Trophoblast cell (in vitro differentiated cells and primary cell): ENCODE measurements around the gene DUSP1.
A peak's percentile ranks its signal among the peaks of the same experiment; 100 is the strongest.

Experiments used
- DNase-seq, 2 donors: peaks; one replicate each; pipeline ENCODE4 v3.0.0-alpha.2; 2016
- H2AFZ ChIP-seq: 2 replicates; pipeline ENCODE4 v1.6.1; 2013; ENCODE audit warnings: low read length, moderate library complexity, mild to moderate bottlenecking; ENCODE audit not compliant: insufficient read depth, poor library complexity
- H2AK5ac ChIP-seq: 2 replicates; pipeline ENCODE4 v1.6.1; 2013; ENCODE audit warnings: mild to moderate bottlenecking, low read length
- H2BK120ac ChIP-seq: 2 replicates; pipeline ENCODE4 v1.6.1; 2013; ENCODE audit warnings: low read length, mild to moderate bottlenecking, moderate library complexity; ENCODE audit not compliant: insufficient read depth, poor library complexity
- H2BK12ac ChIP-seq: 2 replicates; pipeline ENCODE4 v1.6.1; 2013; ENCODE audit warnings: mild to moderate bottlenecking, low read length, moderate library complexity
- H2BK5ac ChIP-seq: 2 replicates; pipeline ENCODE4 v1.6.1; 2013; ENCODE audit warnings: low read length, low read depth, moderate library complexity, mild to moderate bottlenecking; ENCODE audit not compliant: poor library complexity
- H3K14ac ChIP-seq: 2 replicates; pipeline ENCODE4 v1.6.1; 2013; ENCODE audit warnings: mild to moderate bottlenecking, low read length
- H3K18ac ChIP-seq: 2 replicates; pipeline ENCODE4 v1.6.1; 2013; ENCODE audit warnings: mild to moderate bottlenecking, low read length
- H3K23ac ChIP-seq: 2 replicates; pipeline ENCODE4 v1.6.1; 2013; ENCODE audit warnings: low read length
- H3K27ac ChIP-seq: 2 replicates; pipeline ENCODE4 v1.5.1; 2013; ENCODE audit warnings: low read depth, mild to moderate bottlenecking, inconsistent platforms, low read length, moderate library complexity
- H3K27me3 ChIP-seq: 2 replicates; pipeline ENCODE4 v1.6.1; 2013; ENCODE audit warnings: inconsistent platforms, mild to moderate bottlenecking, low read length, moderate library complexity; ENCODE audit not compliant: insufficient read depth
- H3K36me3 ChIP-seq, 2 experiments: 1 replicate in 1 of 2; 2 replicates in 1 of 2; pipeline ENCODE4 v1.6.1; 2013; ENCODE audit warnings: low read length in 2 of 2, mild to moderate bottlenecking in 2 of 2, moderate library complexity in 1 of 2; ENCODE audit not compliant: insufficient read depth in 2 of 2, control insufficient read depth in 1 of 2
- H3K4ac ChIP-seq: 2 replicates; pipeline ENCODE4 v1.6.1; 2013; ENCODE audit warnings: low read depth, mild to moderate bottlenecking, low read length, moderate library complexity
- H3K4me1 ChIP-seq, 2 experiments: 1 replicate in 1 of 2; 2 replicates in 1 of 2; pipeline ENCODE4 v1.6.1; 2013; ENCODE audit warnings: low read length in 2 of 2, mild to moderate bottlenecking in 2 of 2, moderate library complexity in 1 of 2; ENCODE audit not compliant: insufficient read depth in 2 of 2, control insufficient read depth in 1 of 2
- H3K4me2 ChIP-seq: 2 replicates; pipeline ENCODE4 v1.6.1; 2013; ENCODE audit warnings: inconsistent platforms, mild to moderate bottlenecking, low read length, moderate library complexity
- H3K4me3 ChIP-seq: 2 replicates; pipeline ENCODE4 v1.5.1; 2013; ENCODE audit warnings: mild to moderate bottlenecking, low read depth, low read length, inconsistent platforms
- H3K79me1 ChIP-seq: one replicate; pipeline ENCODE4 v1.6.1; 2013; ENCODE audit warnings: low read length
- H3K79me2 ChIP-seq: 2 replicates; pipeline ENCODE4 v1.6.1; 2013; ENCODE audit warnings: low read length, mild to moderate bottlenecking; ENCODE audit not compliant: control insufficient read depth, insufficient read depth, poor library complexity
- H3K9ac ChIP-seq: 2 replicates; pipeline ENCODE4 v1.6.1; 2013; ENCODE audit warnings: mild to moderate bottlenecking, low read length
- H3K9me3 ChIP-seq: 2 replicates; pipeline ENCODE4 v1.6.1; 2013; ENCODE audit warnings: low read depth, mild to moderate bottlenecking, control low read depth, inconsistent platforms, low read length; ENCODE audit not compliant: insufficient read depth
- H4K12ac ChIP-seq: 2 replicates; pipeline ENCODE4 v1.6.1; 2013; ENCODE audit warnings: low read depth, mild to moderate bottlenecking, low read length, moderate library complexity
- H4K8ac ChIP-seq: 2 replicates; pipeline ENCODE4 v1.6.1; 2013; ENCODE audit warnings: low read depth, mild to moderate bottlenecking, low read length, moderate library complexity
- H4K91ac ChIP-seq: one replicate; pipeline ENCODE4 v1.6.1; 2013; ENCODE audit warnings: low read depth, mild to moderate bottlenecking, low read length, moderate library complexity
- WGBS: extraction: QIAGEN DNeasy Blood & Tissue Kit; methylation state at CpG from one replicate; pipeline ENCODE4 v1.1.7; 2013; ENCODE audit warnings: missing lambda C conversion rate; ENCODE audit not compliant: insufficient read length, insufficient coverage; ENCODE audit errors: extremely low coverage; 5-methylcytosine and 5-hydroxymethylcytosine counted together

Gene DUSP1

DNA sequence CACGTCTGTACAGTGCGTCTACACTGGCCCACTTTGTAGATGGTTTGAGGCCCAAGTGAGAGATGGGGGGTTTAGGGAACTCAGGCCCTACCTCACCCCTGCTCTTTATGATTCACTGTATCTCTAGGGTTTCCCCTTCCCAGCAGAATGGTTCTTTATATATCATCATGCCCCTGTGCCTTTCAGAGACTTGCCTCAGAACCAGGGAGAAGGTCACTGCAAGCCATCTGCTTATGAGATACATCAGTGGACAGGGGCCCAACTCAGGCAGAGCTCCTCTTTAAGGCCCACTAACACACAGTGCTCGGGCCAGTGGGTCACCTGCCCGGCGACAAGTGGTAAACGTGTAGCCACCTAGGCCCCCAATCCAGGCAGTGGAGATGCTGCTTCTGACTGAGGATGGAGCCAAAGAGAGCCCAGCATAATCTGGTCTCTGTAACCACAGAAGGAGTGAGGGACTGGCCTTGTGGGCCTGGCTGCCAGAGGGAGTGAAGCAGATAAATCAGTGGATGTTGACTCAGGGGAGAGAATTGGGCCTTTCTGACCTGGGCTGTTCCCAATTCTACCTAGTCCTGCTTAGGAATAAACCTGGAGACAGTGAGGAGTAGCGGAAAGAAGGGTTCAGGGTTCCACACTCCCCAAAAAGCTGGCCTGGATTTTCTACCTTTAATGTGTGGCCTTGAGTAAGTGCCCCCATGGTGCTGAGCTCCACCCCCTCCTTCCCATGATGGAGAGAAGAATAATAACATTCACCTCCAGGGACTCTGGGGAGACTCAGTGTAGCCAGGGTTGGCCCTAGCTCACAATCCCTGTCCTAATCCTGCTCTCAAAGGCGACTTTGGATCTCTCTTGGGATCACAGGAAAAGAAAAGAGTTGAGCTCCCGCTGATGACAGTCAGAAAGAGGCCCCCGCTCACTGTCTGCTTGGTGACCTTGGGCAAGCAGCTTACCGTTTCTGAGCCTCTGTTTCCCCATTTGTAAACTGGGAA lies 2.8 kb upstream of the DUSP1 start:
- H3K4me1 ChIP-seq: peaks cover 9 to 14% of the 10 kb centered on the region in 2 experiments
- no peak overlapping the region for H4K12ac ChIP-seq

DNA sequence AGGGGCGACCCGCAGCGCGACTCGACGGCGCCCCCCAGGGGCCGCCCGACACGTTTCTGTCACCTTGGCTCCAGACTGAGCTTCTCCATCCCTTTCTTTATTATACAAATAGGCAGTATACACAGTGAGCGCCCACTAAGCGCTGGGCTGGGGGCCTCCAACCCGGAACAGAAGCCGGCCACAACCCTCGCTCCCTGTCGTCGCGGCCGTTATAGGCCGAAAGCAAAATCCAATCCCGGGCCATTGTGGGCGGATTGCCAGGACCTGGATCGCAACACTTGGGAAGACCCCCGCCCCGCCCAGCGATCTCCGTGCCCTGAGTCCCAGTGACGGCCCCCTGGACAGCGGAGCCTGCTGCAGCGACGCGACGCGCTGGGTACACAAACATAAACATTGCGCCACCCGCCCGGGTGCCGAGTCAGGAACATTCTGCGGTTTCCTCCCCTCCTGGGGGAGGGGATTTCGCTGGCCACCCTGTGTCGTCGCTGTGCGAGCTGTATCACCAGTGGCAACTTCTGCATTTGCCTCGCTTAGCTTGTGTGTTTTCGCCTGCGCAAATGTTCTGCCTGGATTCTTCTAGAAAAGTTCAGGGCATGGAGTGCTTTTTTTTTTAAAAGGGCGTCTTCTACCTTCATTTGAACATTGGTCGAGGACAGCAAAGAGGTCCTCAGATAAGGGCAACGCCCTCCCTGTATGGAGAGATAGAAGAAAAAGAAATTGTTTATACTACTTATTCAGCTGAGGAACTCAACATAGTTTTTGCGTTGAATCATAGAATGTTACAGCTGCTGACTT lies 1.3 kb upstream of the DUSP1 start:
- Histone ChIP-seq H2AK5ac (no peak overlapping the region), H2BK120ac (peak overlapping the region; percentile 93), H3K18ac (peak overlapping the region; percentile 28), H3K9ac (no peak overlapping the region), H3K4me2 (peak overlapping the region; percentile 77), H3K27ac (peak overlapping the region; percentile 74), H3K9me3 (no peaks in the 10 kb centered on the region), H4K8ac (peak overlapping the region; percentile 80), H3K36me3 (peaks cover 10 to 16% of the 10 kb centered on the region in 2 experiments), H3K4me3 (peak overlapping the region; percentile 1), H3K79me1 (peaks cover 19% of the 10 kb centered on the region), H4K12ac (peak overlapping the region; percentile 63), H2BK5ac (peak overlapping the region; percentile 92), H4K91ac (peak overlapping the region; percentile 80), H3K23ac (no peak overlapping the region), H3K4me1 (peaks cover 13 to 18% of the 10 kb centered on the region in 2 experiments), H3K27me3 (no peaks in the 10 kb centered on the region), H2AFZ (peak overlapping the region; percentile 84), H3K4ac (peak overlapping the region; percentile 94), H3K79me2 (peaks cover 10% of the 10 kb centered on the region), H2BK12ac (peak overlapping the region; percentile 96), H3K14ac (peak overlapping the region; percentile 21)
- WGBS: no CpG with 5 or more reads among the region's 50 CpGs
- peak; percentile 99 to 100 for DNase-seq

More for the DNA sequence above, 2.8 kb upstream of the DUSP1 start:
- no peak overlapping the region for H3K9ac ChIP-seq
- H2BK5ac ChIP-seq: no peak overlapping the region
- no peaks in the 10 kb centered on the region for H3K9me3 ChIP-seq
- H4K8ac ChIP-seq: peak overlapping the region; percentile 47
- H3K27ac ChIP-seq: no peak overlapping the region
- H2AK5ac ChIP-seq: peak overlapping the region; percentile 81
- H3K14ac ChIP-seq: peak overlapping the region; percentile 46
- H2AFZ ChIP-seq: no peak overlapping the region
- H3K4ac ChIP-seq: no peak overlapping the region
- peaks cover 10% of the 10 kb centered on the region for H3K79me2 ChIP-seq
- no CpG with 5 or more reads among the region's 11 CpGs for WGBS
- no peak overlapping the region for H3K23ac ChIP-seq
- peaks cover 3 to 8% of the 10 kb centered on the region in 2 experiments for H3K36me3 ChIP-seq
- no peak overlapping the region for H3K4me3 ChIP-seq
- H3K79me1 ChIP-seq: peaks cover 19% of the 10 kb centered on the region
- no peaks in the 10 kb centered on the region for H3K27me3 ChIP-seq
- H2BK12ac ChIP-seq: peak overlapping the region; percentile 90
- H2BK120ac ChIP-seq: peak overlapping the region; percentile 49
- peak overlapping the region; percentile 63 for H4K91ac ChIP-seq
- H3K4me2 ChIP-seq: no peak overlapping the region
- peak; percentile 34 to 43 for DNase-seq
- peak overlapping the region; percentile 9 for H3K18ac ChIP-seq

DNA sequence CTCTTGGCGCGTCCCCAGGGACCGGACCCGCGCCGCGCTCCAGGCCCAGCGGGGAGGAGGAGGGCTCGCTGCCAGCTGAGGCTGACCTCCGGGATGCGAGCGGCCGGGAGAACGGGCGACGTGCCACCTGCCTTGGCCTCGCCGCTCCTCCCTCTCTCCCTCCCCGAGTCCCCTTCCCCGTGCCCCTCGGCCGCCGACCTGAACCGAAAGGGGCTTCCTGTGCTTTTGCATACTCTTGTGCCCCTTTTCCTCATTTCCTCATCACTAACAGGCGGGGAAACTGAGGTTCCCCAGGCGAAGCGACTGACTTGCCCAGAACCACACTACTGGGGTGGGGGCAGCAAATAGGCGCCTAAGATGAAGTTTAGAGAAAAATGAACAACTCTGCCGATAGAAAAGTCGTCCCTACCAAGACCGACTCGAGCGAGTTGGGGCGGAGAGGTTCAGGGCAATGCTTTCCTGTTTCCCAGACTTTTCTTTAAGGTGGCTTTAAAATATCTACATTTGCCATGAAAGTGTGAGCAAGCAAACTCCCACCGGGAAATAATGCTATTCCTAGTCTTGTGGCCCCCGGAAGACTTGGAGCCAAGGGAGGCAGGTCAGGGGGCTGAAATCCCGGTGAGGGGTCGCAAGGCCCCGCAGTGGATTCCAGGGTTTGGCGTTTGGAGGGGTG lies 580 bp upstream of the DUSP1 start:
- H2BK12ac ChIP-seq: peak overlapping the region; percentile 67
- H3K9me3 ChIP-seq: no peaks in the 10 kb centered on the region
- H3K4ac ChIP-seq: peak overlapping the region; percentile 94
- peak overlapping the region; percentile 73 for H4K12ac ChIP-seq
- H2AFZ ChIP-seq: peak overlapping the region; percentile 84
- H3K4me2 ChIP-seq: peak overlapping the region; percentile 77
- peak overlapping the region; percentile 74 for H3K27ac ChIP-seq
- no peak for DNase-seq
- peak overlapping the region; percentile 93 for H3K18ac ChIP-seq
- H4K8ac ChIP-seq: peak overlapping the region; percentile 80
- WGBS: no CpG with 5 or more reads among the region's 40 CpGs
- peaks cover 13 to 18% of the 10 kb centered on the region in 2 experiments for H3K4me1 ChIP-seq
- peaks cover 19% of the 10 kb centered on the region for H3K79me1 ChIP-seq
- peak overlapping the region; percentile 81 for H3K14ac ChIP-seq
- H3K9ac ChIP-seq: peak overlapping the region; percentile 76
- H4K91ac ChIP-seq: peak overlapping the region; percentile 80
- peaks cover 10% of the 10 kb centered on the region for H3K79me2 ChIP-seq
- H3K4me3 ChIP-seq: peak overlapping the region; percentile 76
- peak overlapping the region; percentile 92 for H2BK5ac ChIP-seq
- peaks cover 10 to 16% of the 10 kb centered on the region in 2 experiments for H3K36me3 ChIP-seq
- H2BK120ac ChIP-seq: peak overlapping the region; percentile 93
- no peak overlapping the region for H3K23ac ChIP-seq
- H2AK5ac ChIP-seq: peak overlapping the region; percentile 34
- H3K27me3 ChIP-seq: no peaks in the 10 kb centered on the region

DNA sequence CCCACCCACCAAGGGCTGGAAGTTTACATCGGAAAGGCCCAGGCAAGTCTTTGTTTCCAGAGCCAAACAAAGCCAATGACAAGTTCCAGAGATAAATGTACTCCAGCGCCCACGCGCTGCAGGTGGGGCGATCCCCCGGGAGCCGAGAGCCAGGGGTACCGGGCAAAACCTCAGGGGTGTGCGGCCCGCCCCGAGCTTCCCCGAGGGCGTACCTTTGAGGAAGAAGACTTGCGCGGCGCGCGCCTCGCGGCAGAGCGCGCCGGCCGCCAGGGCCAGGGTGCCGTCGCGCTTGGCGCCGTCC lies 671 bp downstream of the DUSP1 start:
- WGBS: no CpG with 5 or more reads among the region's 29 CpGs
- Histone ChIP-seq H3K18ac (peak overlapping the region; percentile 99), H4K91ac (peak overlapping the region; percentile 97), H2BK120ac (peak overlapping the region; percentile 97), H3K4me3 (peak overlapping the region; percentile 82), H3K4ac (peak overlapping the region; percentile 94), H2AK5ac (no peak overlapping the region), H3K14ac (peak overlapping the region; percentile 99), H2AFZ (peak overlapping the region; percentile 89), H3K27ac (peak overlapping the region; percentile 73), H2BK12ac (no peak overlapping the region), H4K12ac (peak overlapping the region; percentile 94), H3K23ac (no peak overlapping the region), H4K8ac (peak overlapping the region; percentile 92), H3K4me2 (peak overlapping the region; percentile 87), H3K9me3 (no peaks in the 10 kb centered on the region), H3K9ac (peak overlapping the region; percentile 96), H3K4me1 (peaks cover 15 to 23% of the 10 kb centered on the region in 2 experiments), H3K27me3 (no peaks in the 10 kb centered on the region), H3K79me2 (peaks cover 10% of the 10 kb centered on the region), H3K79me1 (peaks cover 19% of the 10 kb centered on the region), H2BK5ac (peak overlapping the region; percentile 92), H3K36me3 (peaks cover 10 to 16% of the 10 kb centered on the region in 2 experiments)
- DNase-seq: no peak
